ENCODE data around the gene SLC6A5.

- TF ChIP-seq CTCF (IDR thresholded peaks at IDR 0.05) = no peak
- TF ChIP-seq POLR2A (IDR thresholded peaks at IDR 0.05) = no peak
These were observed 77.2 kb downstream of the SLC6A5 start for GRCh38 chr11:20676658-20677057.
